Thoracic aorta endothelial cell (primary cell): ENCODE measurements around the gene TMSB15C. TPM values are rescaled to one million over a fixed set of nuclear protein-coding genes. Genes with fewer than 3 reads are reported as not detected.

ENCODE experiments used
- total RNA-seq: library from RNA; depleted of rRNA; stranded (reverse); fragments of >200 nt; gene quantifications from 2 replicates; pipeline ENCODE4 v1.2.3, GENCODE V29; 2012

Gene TMSB15C
- total RNA-seq: 6.4 and 7.3 TPM in 2 replicates

DNA sequence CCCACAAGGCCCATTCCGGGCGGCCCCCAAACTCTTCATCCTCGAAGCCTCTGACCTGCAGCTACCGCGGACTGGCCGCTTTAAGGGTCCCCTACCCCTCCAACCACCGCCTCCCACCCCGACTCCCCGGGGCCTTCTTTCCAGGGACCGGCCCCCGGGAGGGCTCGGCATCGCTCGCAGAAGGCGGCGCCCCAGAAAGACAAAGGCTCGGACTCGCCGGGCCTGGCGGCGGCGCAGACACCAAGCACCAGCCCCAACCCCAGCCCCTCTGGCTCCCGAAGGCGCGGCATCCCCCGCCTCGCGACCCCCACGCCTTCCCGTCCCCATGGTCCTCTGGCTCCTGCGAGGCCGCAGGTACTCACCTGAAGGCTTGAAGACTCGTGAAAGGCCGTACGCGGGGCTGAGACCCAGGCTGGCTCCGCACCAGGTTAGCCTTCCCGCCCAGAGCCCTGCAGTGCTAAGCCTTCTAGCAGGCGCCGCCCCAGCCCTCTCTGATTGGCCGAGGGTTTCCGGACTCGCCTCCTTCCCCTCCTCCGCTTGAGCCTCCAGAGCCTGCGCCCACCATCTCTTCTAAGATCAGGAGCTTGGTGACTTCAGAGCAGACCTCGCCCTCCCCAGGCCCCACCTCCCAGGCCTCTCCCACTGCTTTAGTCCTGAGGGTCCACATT, at the start of gene TMSB15C:
Gene TMSB15C, minus strand, starts transcription at position 459 of the 668 bp plus-strand sequence.

DNA sequence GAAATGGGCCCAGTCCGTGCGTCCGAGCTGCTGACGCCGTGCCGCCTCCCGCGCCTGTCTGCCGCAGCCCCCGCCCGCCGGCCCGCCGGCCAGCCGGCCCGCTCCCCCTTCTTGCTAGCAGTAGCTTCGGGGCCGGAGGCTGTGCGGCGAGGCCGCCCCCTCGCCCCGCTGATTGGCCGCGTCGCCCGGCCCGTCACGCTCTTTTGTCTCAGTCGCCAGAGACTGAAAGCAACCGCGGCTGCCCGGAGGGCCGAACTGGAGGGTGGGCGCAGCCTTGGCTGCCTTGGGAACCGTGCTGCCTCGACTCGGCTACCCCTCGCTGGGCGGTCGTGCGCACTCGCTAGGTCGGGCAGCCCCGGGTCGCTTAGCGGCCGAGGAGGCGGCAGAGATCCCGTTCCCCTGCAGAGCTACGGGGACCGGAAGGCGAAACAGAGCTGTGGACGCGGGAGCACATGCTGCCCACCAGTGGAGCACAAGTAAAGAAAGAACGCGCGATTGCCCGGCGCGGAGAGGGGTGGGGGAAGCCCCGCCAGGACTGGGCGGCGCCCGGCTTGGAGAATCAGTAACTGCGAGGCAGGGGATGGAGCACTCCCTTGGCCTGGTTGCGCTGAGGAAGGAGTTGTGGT, 36.4 kb upstream of the TMSB15C start, which contains the start of gene ZCCHC18:
Gene ZCCHC18, plus strand, starts transcription at position 198 of the 626 bp plus-strand sequence. CDS start 1,589 bp downstream, outside the sequence.

GRCh38 chrX:104039689-104040505, 36.1 kb downstream of the TMSB15C start, which contains the start of gene H2BW2:
H2BW2 (plus strand) TSS chrX:104039956; CDS start chrX:104039995, 39 bp downstream.

Other genes starting within 250 kb of the TMSB15C start
- 0.40 and 0.50 TPM in 2 replicates for gene RAB9B, start 244.0 kb downstream of the TMSB15C start, total RNA-seq
- 7.4 and 10.1 TPM in 2 replicates for gene TMSB15B, start 113.6 kb downstream of the TMSB15C start, total RNA-seq
- gene H2BW1, start 62.5 kb downstream of the TMSB15C start, total RNA-seq: not detected in 2 replicates
- gene H2BW2, start 36.3 kb downstream of the TMSB15C start, total RNA-seq: not detected in 2 replicates
- gene ZCCHC18, start 36.3 kb upstream of the TMSB15C start, total RNA-seq: 1.7 and 2.3 TPM in 2 replicates
- 7.7 and 9.0 TPM in 2 replicates for gene SLC25A53, start 80.8 kb upstream of the TMSB15C start, total RNA-seq
- gene FAM199X, start 90.2 kb upstream of the TMSB15C start, total RNA-seq: 44.7 and 44.8 TPM in 2 replicates
- gene ESX1, start 178.7 kb upstream of the TMSB15C start, total RNA-seq: not detected in 2 replicates